Stimulated activated CD8-positive, alpha-beta memory T cell treated with anti-CD3 and anti-CD28 coated beads, Interleukin-12 subunit alpha, Interleukin-12 subunit beta, amount 100 ng/mL, for 4 hours (primary cell): ENCODE data around the gene RALGPS2.

ENCODE experiments used
- DNase-seq: peaks from one replicate; pipeline ENCODE4 v3.0.0-alpha.2; 2020; ENCODE audit warnings: low read depth

Gene RALGPS2

GRCh38 chr1:178964469-178965330 lies 239.7 kb downstream of the RALGPS2 start:
- no peak for DNase-seq

GRCh38 chr1:178966312-178966711 lies 241.3 kb downstream of the RALGPS2 start:
- no peak for DNase-seq

- DNase-seq, result no peak
Measured at GRCh38 chr1:178969226-178969987, 244.4 kb downstream of the RALGPS2 start.

GRCh38 chr1:178970184-178970583 lies 245.1 kb downstream of the RALGPS2 start:
- no peak for DNase-seq
